Activated CD8-positive, alpha-beta T cell treated with anti-CD3 and anti-CD28 coated beads for 36 hours (primary cell): ENCODE data around the gene LMTK2. TPM values are rescaled to one million over a fixed set of nuclear protein-coding genes. Genes with fewer than 3 reads are reported as not detected.
A peak's percentile ranks its signal among the peaks of the same experiment; 100 is the strongest.

Source experiments
- ATAC-seq: fragments of 200-7000 bp; cut with Tn5 transposase; one replicate; pipeline ENCODE4 v1.10.0; 2021; ENCODE audit warnings: mild to moderate bottlenecking, moderate library complexity
- CTCF ChIA-PET: fragments of 350-600 bp; sonication (Branson Sonifier 250); formaldehyde crosslinking; loops from one replicate; lab custom pipeline; 2021; ENCODE audit warnings: antibody characterized with exemption; lab: Charles Lee
- POLR2A ChIA-PET: fragments of 350-600 bp; sonication (Branson Sonifier 250); formaldehyde crosslinking; loops from one replicate; lab custom pipeline; 2021; ENCODE audit warnings: antibody characterized with exemption; lab: Charles Lee
- DNase-seq: peaks from one replicate; pipeline ENCODE4 v3.0.0-alpha.2; 2020
- H3K27ac Mint-ChIP-seq: one replicate; pipeline ENCODE4 v1.8.0; 2021; ENCODE audit warnings: mild to moderate bottlenecking, mixed read lengths
- H3K27me3 Mint-ChIP-seq: one replicate; pipeline ENCODE4 v1.8.0; 2021; ENCODE audit warnings: mixed read lengths
- H3K36me3 Mint-ChIP-seq: one replicate; pipeline ENCODE4 v1.8.0; 2021; ENCODE audit warnings: low read depth, mixed read lengths
- H3K4me1 Mint-ChIP-seq: one replicate; pipeline ENCODE4 v1.8.0; 2021; ENCODE audit warnings: low read depth, mixed read lengths
- H3K4me3 Mint-ChIP-seq: one replicate; pipeline ENCODE4 v1.8.0; 2021; ENCODE audit warnings: mild to moderate bottlenecking, moderate library complexity, mixed read lengths
- H3K9me3 Mint-ChIP-seq: one replicate; pipeline ENCODE4 v1.8.0; 2021; ENCODE audit warnings: mixed read lengths
- CTCF ChIP-seq: fragments of 200-600 bp; IDR thresholded peaks from one replicate; pipeline ENCODE4 v1.8.0; 2022; ENCODE audit warnings: antibody characterized with exemption, mild to moderate bottlenecking
- intact Hi-C: fragments of 100-400 bp; cut with micrococcal nuclease; formaldehyde crosslinking; loops from one replicate; pipeline ENCODE4 v1.10.0; 2022
- total RNA-seq, 2 experiments: library from RNA; stranded (reverse); gene quantifications; one replicate each; pipeline ENCODE4 v1.2.3, GENCODE V29; 2021

LMTK2 gene
- total RNA-seq, result 10 to 100 TPM in 1 of 2 experiments, 1 to 10 TPM in 1; 9.4 to 11.5 TPM

GRCh38 chr7:98106647-98107312 lies at the start of gene LMTK2:
Gene LMTK2, plus strand, starts transcription at chr7:98106862. Its CDS starts 316 bp downstream, at chr7:98107178.
- H3K4me3 Mint-ChIP-seq, result peak within 1 kb of the TSS; percentile 96
- intact Hi-C loops, result loop anchor here (2.0 kb wide), 1 partner anchor 60 kb away; no protein-coding TSS in a partner anchor
- peaks cover 3% of the 10 kb centered on the region for H3K9me3 Mint-ChIP-seq
- ATAC-seq, result peak; percentile 100
- POLR2A ChIA-PET, result interaction anchor here (1.3 to 1.4 kb wide), 3 partner anchors 27 to 59 kb away, joined by 3 to 4 read pairs (median 3); no protein-coding TSS in a partner anchor
- H3K4me1 Mint-ChIP-seq, result peaks cover 35% of the 10 kb centered on the region
- peak; percentile 97 for DNase-seq
- H3K27me3 Mint-ChIP-seq, result peaks cover 6% of the 10 kb centered on the region
- TF ChIP-seq CTCF, result peak; percentile 79
- peak within 1 kb of the TSS; percentile 90 for H3K27ac Mint-ChIP-seq
- CTCF ChIA-PET, result interaction anchor here (1.1 to 7.2 kb wide), 8 partner anchors 9 to 86 kb away, joined by 3 to 79 read pairs (median 6); no protein-coding TSS in a partner anchor
- peaks cover 2% of the 10 kb centered on the region for H3K36me3 Mint-ChIP-seq

GRCh38 chr7:98057157-98057556 lies 49.5 kb upstream of the LMTK2 start:
- ATAC-seq (no peak), DNase-seq (no peak)
- H3K9me3 Mint-ChIP-seq, result no peaks in the 10 kb centered on the region
- ChIA-PET POLR2A (no interaction called here), CTCF (no interaction called here)
- H3K36me3 Mint-ChIP-seq, result no peaks in the 10 kb centered on the region
- no peak overlapping the region for H3K27ac Mint-ChIP-seq
- no peak overlapping the region for H3K4me3 Mint-ChIP-seq
- intact Hi-C loops, result no loop called here
- H3K27me3 Mint-ChIP-seq, result peaks cover 10% of the 10 kb centered on the region
- TF ChIP-seq CTCF, result no peak
- no peaks in the 10 kb centered on the region for H3K4me1 Mint-ChIP-seq

DNA sequence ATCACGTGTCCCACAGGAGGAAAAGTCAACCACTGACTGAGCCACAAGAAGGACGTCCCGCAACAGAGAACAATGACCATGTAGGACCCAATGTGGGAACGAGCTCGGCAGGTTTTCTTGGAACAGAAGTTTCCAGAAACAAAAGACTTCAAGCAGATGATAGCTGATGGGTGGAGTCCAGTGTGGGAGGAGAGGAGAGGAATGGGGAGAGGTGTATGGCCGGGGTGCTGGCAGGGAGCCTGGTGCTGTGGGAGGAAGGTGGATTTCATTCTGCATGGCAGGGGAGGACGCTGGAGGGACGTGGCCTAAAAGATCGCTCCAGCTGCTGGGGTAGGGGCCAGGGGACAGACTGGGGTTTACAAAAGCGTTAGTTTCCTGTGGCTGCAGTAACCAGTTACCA lies 48.5 kb upstream of the LMTK2 start:
- Mint-ChIP-seq H3K4me3 (no peak overlapping the region), H3K27me3 (peaks cover 11% of the 10 kb centered on the region), H3K27ac (no peak overlapping the region), H3K9me3 (peaks cover 3% of the 10 kb centered on the region), H3K4me1 (no peaks in the 10 kb centered on the region), H3K36me3 (no peaks in the 10 kb centered on the region)
- intact Hi-C loops, result no loop called here
- TF ChIP-seq CTCF, result no peak
- CTCF ChIA-PET, result no interaction called here
- DNase-seq (no peak), ATAC-seq (no peak)
- POLR2A ChIA-PET, result no interaction called here

DNA sequence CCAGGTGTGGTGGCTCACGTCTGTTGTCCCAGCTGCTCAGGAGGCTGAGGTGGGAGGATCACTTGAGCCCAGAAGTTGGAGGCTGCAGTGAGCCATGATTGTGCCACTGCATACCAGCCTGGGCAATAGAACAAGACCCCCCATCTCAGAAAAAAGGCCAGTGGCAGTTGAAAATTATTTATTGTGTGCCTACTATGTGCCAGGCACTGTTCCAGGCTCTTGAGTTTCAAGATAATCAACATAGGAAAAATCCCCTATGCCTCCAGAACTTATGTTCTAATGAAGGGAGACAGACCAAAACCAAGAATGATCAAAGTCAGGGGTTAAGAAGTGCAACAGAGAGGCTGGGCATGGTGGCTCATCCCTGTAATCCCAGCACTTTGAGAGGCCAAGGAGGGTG lies 42.4 kb upstream of the LMTK2 start:
- no peak for TF ChIP-seq CTCF
- Mint-ChIP-seq H3K9me3 (peaks cover 4% of the 10 kb centered on the region), H3K36me3 (no peaks in the 10 kb centered on the region), H3K27me3 (peaks cover 7% of the 10 kb centered on the region), H3K27ac (no peak overlapping the region), H3K4me1 (no peaks in the 10 kb centered on the region), H3K4me3 (no peak overlapping the region)
- ChIA-PET CTCF (no interaction called here), POLR2A (no interaction called here)
- DNase-seq (no peak), ATAC-seq (no peak)
- intact Hi-C loops, result no loop called here

DNA sequence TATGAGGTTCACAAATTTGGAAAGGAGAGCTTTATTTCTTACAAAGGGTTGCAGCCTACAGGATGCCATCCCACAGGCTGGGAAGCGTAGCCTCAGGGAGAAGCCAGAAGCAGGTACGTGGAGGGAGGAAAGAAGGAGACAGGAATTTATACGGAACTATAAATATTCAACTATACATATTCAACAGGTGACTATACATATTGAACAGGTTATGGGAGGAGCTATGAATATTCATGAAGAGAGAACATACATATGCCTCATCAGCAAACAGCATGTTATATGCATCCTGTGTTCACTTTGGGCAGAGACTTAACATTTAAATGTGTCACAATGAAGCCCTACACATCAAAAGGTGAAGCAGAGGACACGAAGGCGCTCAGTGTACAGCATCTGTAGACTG lies 40.5 kb upstream of the LMTK2 start:
- peaks cover 4% of the 10 kb centered on the region for H3K9me3 Mint-ChIP-seq
- POLR2A ChIA-PET, result no interaction called here
- TF ChIP-seq CTCF, result no peak
- no peak overlapping the region for H3K4me3 Mint-ChIP-seq
- H3K27me3 Mint-ChIP-seq, result peaks cover 7% of the 10 kb centered on the region
- H3K36me3 Mint-ChIP-seq, result no peaks in the 10 kb centered on the region
- CTCF ChIA-PET, result no interaction called here
- DNase-seq (no peak), ATAC-seq (no peak)
- intact Hi-C loops, result no loop called here
- H3K4me1 Mint-ChIP-seq, result no peaks in the 10 kb centered on the region
- no peak overlapping the region for H3K27ac Mint-ChIP-seq
